ENCODE results near the gene IGFBP5. TPM values are rescaled to one million over a fixed set of nuclear protein-coding genes. Genes with fewer than 3 reads are reported as not detected.

IGFBP5 gene
- total and polyA plus RNA-seq, 10 of the 15 experiments (the other 5 are each of a cell fraction or from before 2014, with no cell fraction given), result 2.8 TPM; not detected in 9

DNA sequence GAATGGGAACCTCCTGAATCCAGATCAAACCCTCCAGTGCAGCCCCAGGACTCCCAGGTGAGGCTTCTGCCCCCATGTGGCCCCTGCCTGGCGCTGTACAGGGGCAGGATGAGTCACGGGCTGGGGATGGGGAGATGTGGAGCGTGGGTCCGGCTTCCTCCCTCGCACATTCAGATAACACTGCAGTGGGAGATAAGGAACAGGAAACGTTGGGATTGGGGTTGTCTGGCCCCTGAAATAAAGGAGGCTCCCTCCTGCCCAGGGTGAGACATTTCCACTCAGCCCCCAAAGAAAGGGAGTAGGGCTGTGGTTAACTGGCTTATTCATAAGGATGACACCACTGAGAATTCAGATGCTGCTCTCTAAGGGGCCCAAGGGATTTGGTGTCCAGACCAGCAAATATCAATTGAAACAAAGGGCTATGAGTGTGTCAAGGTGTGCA, 30.7 kb downstream of the IGFBP5 start (continued):
- TF ChIP-seq, protein P1, sequence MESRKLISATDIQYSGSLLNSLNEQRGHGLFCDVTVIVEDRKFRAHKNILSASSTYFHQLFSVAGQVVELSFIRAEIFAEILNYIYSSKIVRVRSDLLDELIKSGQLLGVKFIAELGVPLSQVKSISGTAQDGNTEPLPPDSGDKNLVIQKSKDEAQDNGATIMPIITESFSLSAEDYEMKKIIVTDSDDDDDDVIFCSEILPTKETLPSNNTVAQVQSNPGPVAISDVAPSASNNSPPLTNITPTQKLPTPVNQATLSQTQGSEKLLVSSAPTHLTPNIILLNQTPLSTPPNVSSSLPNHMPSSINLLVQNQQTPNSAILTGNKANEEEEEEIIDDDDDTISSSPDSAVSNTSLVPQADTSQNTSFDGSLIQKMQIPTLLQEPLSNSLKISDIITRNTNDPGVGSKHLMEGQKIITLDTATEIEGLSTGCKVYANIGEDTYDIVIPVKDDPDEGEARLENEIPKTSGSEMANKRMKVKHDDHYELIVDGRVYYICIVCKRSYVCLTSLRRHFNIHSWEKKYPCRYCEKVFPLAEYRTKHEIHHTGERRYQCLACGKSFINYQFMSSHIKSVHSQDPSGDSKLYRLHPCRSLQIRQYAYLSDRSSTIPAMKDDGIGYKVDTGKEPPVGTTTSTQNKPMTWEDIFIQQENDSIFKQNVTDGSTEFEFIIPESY (IDR thresholded peaks at IDR 0.05), result no peak
- TF ChIP-seq MEF2B (IDR thresholded peaks at IDR 0.05; ENCODE audit: partially characterized antibody, poor library complexity, severe bottlenecking) (peak; percentile 75), CBX5 (IDR thresholded peaks at IDR 0.05; ENCODE audit: low read depth) (no peak), BHLHE40 (IDR thresholded peaks at IDR 0.05; ENCODE audit: borderline replicate concordance in 1 of 2, low read depth in 2 of 2, low read length in 1 of 2) (peak in 1 of 2 experiments; percentile 13; a peak in 1 of 4 replicates)

DNA sequence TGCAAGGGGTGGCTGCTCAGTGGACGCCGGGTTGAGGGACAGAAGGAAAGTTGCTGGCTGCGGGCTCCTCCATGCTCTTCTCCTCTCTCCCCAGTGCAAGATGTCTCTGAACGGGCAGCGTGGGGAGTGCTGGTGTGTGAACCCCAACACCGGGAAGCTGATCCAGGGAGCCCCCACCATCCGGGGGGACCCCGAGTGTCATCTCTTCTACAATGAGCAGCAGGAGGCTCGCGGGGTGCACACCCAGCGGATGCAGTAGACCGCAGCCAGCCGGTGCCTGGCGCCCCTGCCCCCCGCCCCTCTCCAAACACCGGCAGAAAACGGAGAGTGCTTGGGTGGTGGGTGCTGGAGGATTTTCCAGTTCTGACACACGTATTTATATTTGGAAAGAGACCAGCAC, 31.5 kb downstream of the IGFBP5 start:
- DNase-seq (ENCODE audit: low read depth, low spot score) (no peak), ATAC-seq (no peak), FAIRE-seq (no peak)
- no peak for TF ChIP-seq HDGF (IDR thresholded peaks at IDR 0.05)
- no peak for TF ChIP-seq ATF7 (IDR thresholded peaks at IDR 0.05; ENCODE audit: low read depth)
- TF ChIP-seq, protein P2, sequence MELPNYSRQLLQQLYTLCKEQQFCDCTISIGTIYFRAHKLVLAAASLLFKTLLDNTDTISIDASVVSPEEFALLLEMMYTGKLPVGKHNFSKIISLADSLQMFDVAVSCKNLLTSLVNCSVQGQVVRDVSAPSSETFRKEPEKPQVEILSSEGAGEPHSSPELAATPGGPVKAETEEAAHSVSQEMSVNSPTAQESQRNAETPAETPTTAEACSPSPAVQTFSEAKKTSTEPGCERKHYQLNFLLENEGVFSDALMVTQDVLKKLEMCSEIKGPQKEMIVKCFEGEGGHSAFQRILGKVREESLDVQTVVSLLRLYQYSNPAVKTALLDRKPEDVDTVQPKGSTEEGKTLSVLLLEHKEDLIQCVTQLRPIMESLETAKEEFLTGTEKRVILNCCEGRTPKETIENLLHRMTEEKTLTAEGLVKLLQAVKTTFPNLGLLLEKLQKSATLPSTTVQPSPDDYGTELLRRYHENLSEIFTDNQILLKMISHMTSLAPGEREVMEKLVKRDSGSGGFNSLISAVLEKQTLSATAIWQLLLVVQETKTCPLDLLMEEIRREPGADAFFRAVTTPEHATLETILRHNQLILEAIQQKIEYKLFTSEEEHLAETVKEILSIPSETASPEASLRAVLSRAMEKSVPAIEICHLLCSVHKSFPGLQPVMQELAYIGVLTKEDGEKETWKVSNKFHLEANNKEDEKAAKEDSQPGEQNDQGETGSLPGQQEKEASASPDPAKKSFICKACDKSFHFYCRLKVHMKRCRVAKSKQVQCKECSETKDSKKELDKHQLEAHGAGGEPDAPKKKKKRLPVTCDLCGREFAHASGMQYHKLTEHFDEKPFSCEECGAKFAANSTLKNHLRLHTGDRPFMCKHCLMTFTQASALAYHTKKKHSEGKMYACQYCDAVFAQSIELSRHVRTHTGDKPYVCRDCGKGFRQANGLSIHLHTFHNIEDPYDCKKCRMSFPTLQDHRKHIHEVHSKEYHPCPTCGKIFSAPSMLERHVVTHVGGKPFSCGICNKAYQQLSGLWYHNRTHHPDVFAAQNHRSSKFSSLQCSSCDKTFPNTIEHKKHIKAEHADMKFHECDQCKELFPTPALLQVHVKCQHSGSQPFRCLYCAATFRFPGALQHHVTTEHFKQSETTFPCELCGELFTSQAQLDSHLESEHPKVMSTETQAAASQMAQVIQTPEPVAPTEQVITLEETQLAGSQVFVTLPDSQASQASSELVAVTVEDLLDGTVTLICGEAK (IDR thresholded peaks at IDR 0.05; ENCODE audit: borderline replicate concordance), result no peak
- TF ChIP-seq MYB (IDR thresholded peaks at IDR 0.05; ENCODE audit: borderline replicate concordance, low read depth, low read length), result no peak
- TF ChIP-seq EGR1 (IDR thresholded peaks at IDR 0.05; ENCODE audit: borderline replicate concordance in 1 of 2, low read depth in 2 of 2, low read length in 2 of 2), result no peak
- TF ChIP-seq FOS (IDR thresholded peaks at IDR 0.05; ENCODE audit: borderline replicate concordance, extremely low read depth, insufficient read length), result no peak
- TF ChIP-seq SREBF1 (IDR thresholded peaks at IDR 0.05; ENCODE audit: low read length), result no peak
- TF ChIP-seq ZBED1 (IDR thresholded peaks at IDR 0.05; ENCODE audit: borderline replicate concordance), result no peak
- TF ChIP-seq SP1 (IDR thresholded peaks at IDR 0.05; ENCODE audit: low read depth, low read length), result no peak
- TF ChIP-seq, protein P3, sequence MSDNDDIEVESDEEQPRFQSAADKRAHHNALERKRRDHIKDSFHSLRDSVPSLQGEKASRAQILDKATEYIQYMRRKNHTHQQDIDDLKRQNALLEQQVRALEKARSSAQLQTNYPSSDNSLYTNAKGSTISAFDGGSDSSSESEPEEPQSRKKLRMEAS (IDR thresholded peaks at IDR 0.05; ENCODE audit: low read depth, low read length), result no peak
- TF ChIP-seq LARP7 (IDR thresholded peaks at IDR 0.05), result no peak
- TF ChIP-seq SPI1 (IDR thresholded peaks at IDR 0.05; ENCODE audit: borderline replicate concordance, insufficient read depth, low read depth, low read length), result no peak
- H3K79me2 ChIP-seq (ENCODE audit: control insufficient read depth, insufficient read depth, low read length), result no peaks in the 10 kb centered on the region
- no TSS peak for BruUV-seq (replicated peaks)
- no peaks in the 10 kb centered on the region for H3K9me3 ChIP-seq (replicated peaks; ENCODE audit: control insufficient read depth, insufficient read depth, low read length)
- intact Hi-C loops (cut with micrococcal nuclease; ENCODE audit: unreplicated experiment), result loop anchor here (10.0 kb wide), 3 partner anchors 249 to 629 kb away; partner anchors contain the start of gene SMARCAL1
- H3K4me1 ChIP-seq (ENCODE audit: control insufficient read depth, insufficient read depth, low read length), result no peaks in the 10 kb centered on the region
- in situ Hi-C loops (cut with MboI), result loop anchor here (10.0 kb wide), 2 partner anchors 449 to 719 kb away; no protein-coding TSS in a partner anchor
- no peaks in the 10 kb centered on the region for H3K36me3 ChIP-seq (ENCODE audit: control insufficient read depth in 2 of 2, insufficient read depth in 2 of 2, low read length in 1 of 2)
- ChIA-PET CTCF (interaction anchor here (0.6 to 14.2 kb wide), 4 partner anchors 40 to 1139 kb away, joined by 3 to 475 read pairs (median 16); no protein-coding TSS in a partner anchor), SMC1A (ENCODE audit: uncharacterized antibody, unreplicated experiment) (interaction anchor here (1.7 to 12.7 kb wide), 3 partner anchors 14 to 441 kb away, joined by 4 to 226 read pairs (median 9); no protein-coding TSS in a partner anchor), POLR2A (interaction anchor here (0.6 to 1.6 kb wide), 5 partner anchors 12 to 235 kb away, joined by 3 to 5 read pairs (median 4); no protein-coding TSS in a partner anchor), RAD21 (ENCODE audit: unreplicated experiment) (interaction anchor here (0.6 to 12.2 kb wide), 5 partner anchors 73 to 658 kb away, joined by 3 to 239 read pairs (median 4); no protein-coding TSS in a partner anchor)
- no peak overlapping the region for H3K9ac ChIP-seq (ENCODE audit: control insufficient read depth, insufficient read depth, low read length)
- no peak overlapping the region for H3K4me2 ChIP-seq (ENCODE audit: control insufficient read depth, insufficient read depth)
- H4K20me1 ChIP-seq (ENCODE audit: control insufficient read depth, insufficient read depth), result no peaks in the 10 kb centered on the region
- no peak overlapping the region for H2AFZ ChIP-seq (ENCODE audit: control insufficient read depth, low read depth, low read length)
- H3K27ac ChIP-seq (ENCODE audit: control insufficient read depth, insufficient read depth), result no peak overlapping the region
- WGBS (ENCODE audit: insufficient coverage, insufficient replicate concordance, low lambda C conversion rate, missing lambda C conversion rate), result 25% methylated on average over 18 of the region's 18 CpGs
- no peak overlapping the region for H3K4me3 ChIP-seq
- no peaks in the 10 kb centered on the region for H3K27me3 ChIP-seq (replicated peaks in 1 of 2; ENCODE audit: control insufficient read depth in 2 of 2, insufficient read depth in 2 of 2, low read length in 1 of 2)

Measured in GM12878 (cell line).